ENCODE results near the gene SNRPA1.
"Not testable (repeated sequence)": the region's sequence is repeated elsewhere in the genome, so short reads cannot be mapped to it uniquely, and the experiment has no call there.

The SNRPA1 gene

GRCh38 chr15:101294731-101295606 lies at the start of gene SNRPA1:
Gene SNRPA1 (minus strand): TSS chr15:101295248. CDS start chr15:101295178, 70 bp downstream.
- peak; percentile 87 for DNase-seq (ENCODE audit: low spot score)

GRCh38 chr15:101342056-101342455 lies 47.0 kb upstream of the SNRPA1 start:
- DNase-seq (ENCODE audit: low spot score) = no peak

- DNase-seq (ENCODE audit: low spot score) = no peak
Measured at GRCh38 chr15:101338502-101339057, 43.5 kb upstream of the SNRPA1 start.

- DNase-seq (ENCODE audit: low spot score) = no peak
Measured at GRCh38 chr15:101337976-101338375, 42.9 kb upstream of the SNRPA1 start.

- DNase-seq (ENCODE audit: low spot score) = not testable (repeated sequence)
Measured at GRCh38 chr15:101333907-101334789, 39.1 kb upstream of the SNRPA1 start.

GRCh38 chr15:101332061-101332467 lies 37.0 kb upstream of the SNRPA1 start:
- DNase-seq (ENCODE audit: low spot score) = no peak

GRCh38 chr15:101329867-101330380 lies 34.9 kb upstream of the SNRPA1 start:
- no peak for DNase-seq (ENCODE audit: low spot score)

GRCh38 chr15:101329309-101329863 lies 34.3 kb upstream of the SNRPA1 start:
- DNase-seq (ENCODE audit: low spot score) = no peak

GRCh38 chr15:101328001-101328400 lies 33.0 kb upstream of the SNRPA1 start:
- DNase-seq (ENCODE audit: low spot score) = no peak

GRCh38 chr15:101327147-101327740 lies 32.2 kb upstream of the SNRPA1 start:
- DNase-seq (ENCODE audit: low spot score) = no peak

GRCh38 chr15:101326462-101327146 lies 31.6 kb upstream of the SNRPA1 start:
- no peak for DNase-seq (ENCODE audit: low spot score)

- no peak for DNase-seq (ENCODE audit: low spot score)
Measured at GRCh38 chr15:101326026-101326315, 30.9 kb upstream of the SNRPA1 start.

- DNase-seq (ENCODE audit: low spot score) = no peak
Measured at GRCh38 chr15:101325263-101326025, 30.4 kb upstream of the SNRPA1 start.

GRCh38 chr15:101324524-101325177 lies 29.6 kb upstream of the SNRPA1 start:
- no peak for DNase-seq (ENCODE audit: low spot score)

- DNase-seq (ENCODE audit: low spot score) = no peak
Measured at GRCh38 chr15:101323793-101324523, 28.9 kb upstream of the SNRPA1 start.

- DNase-seq (ENCODE audit: low spot score) = no peak
Measured at GRCh38 chr15:101322854-101323477, 27.9 kb upstream of the SNRPA1 start.

GRCh38 chr15:101322016-101322695 lies 27.1 kb upstream of the SNRPA1 start:
- DNase-seq (ENCODE audit: low spot score) = no peak

GRCh38 chr15:101320501-101321052 lies 25.5 kb upstream of the SNRPA1 start:
- no peak for DNase-seq (ENCODE audit: low spot score)
